Left ventricle myocardium inferior (tissue), 1 donor: ENCODE data around the gene TSPAN9. TPM values are rescaled to one million over a fixed set of nuclear protein-coding genes. Genes with fewer than 3 reads are reported as not detected.

Experiments used
- DNase-seq: peaks from one replicate; pipeline ENCODE4 v3.0.0-alpha.2; 2020
- H3K27ac ChIP-seq: fragments of 200-600 bp; replicated peaks from 2 replicates; pipeline ENCODE4 v1.8.0; 2021
- H3K27me3 ChIP-seq: fragments of 200-600 bp; 2 replicates; pipeline ENCODE4 v1.8.0; 2021; ENCODE audit warnings: low read depth
- H3K36me3 ChIP-seq: fragments of 200-600 bp; 2 replicates; pipeline ENCODE4 v1.8.0; 2021
- H3K4me1 ChIP-seq: fragments of 200-600 bp; 2 replicates; pipeline ENCODE4 v1.8.0; 2021
- H3K4me3 ChIP-seq: fragments of 200-600 bp; 2 replicates; pipeline ENCODE4 v1.8.0; 2021; ENCODE audit warnings: mild to moderate bottlenecking, moderate library complexity
- H3K9me3 ChIP-seq: fragments of 200-600 bp; replicated peaks from 2 replicates; pipeline ENCODE4 v1.8.0; 2021
- CTCF ChIP-seq: fragments of 200-600 bp; IDR thresholded peaks from 2 replicates; pipeline ENCODE4 v1.8.0; 2021; ENCODE audit warnings: antibody characterized with exemption, mild to moderate bottlenecking, borderline replicate concordance
- intact Hi-C: fragments of 100-400 bp; cut with micrococcal nuclease; formaldehyde crosslinking; loops from one replicate; pipeline ENCODE4 v1.11.0; 2022
- total RNA-seq: library from RNA; stranded (reverse); fragmentation: NEBNext Ultra II Directional; extraction: Animal tissue kit (Norgen Biotek cat#: 25700); gene quantifications from one replicate; pipeline ENCODE4 v1.2.1, GENCODE V29; 2021
- donor health status: DM: no; HTN: yes; CAD: no; lungs with severe emphysema.

Gene TSPAN9
- total RNA-seq, 1 donor from 2014 or later = 305 TPM

- no peak for DNase-seq
- H3K4me1 ChIP-seq = peaks cover 55% of the 10 kb centered on the region
- H3K27ac ChIP-seq = no peak overlapping the region
- no peak overlapping the region for H3K4me3 ChIP-seq
- no peaks in the 10 kb centered on the region for H3K27me3 ChIP-seq
- intact Hi-C loops = no loop called here
- H3K36me3 ChIP-seq = peaks cover 6% of the 10 kb centered on the region
- peaks cover 13% of the 10 kb centered on the region for H3K9me3 ChIP-seq
- no peak for TF ChIP-seq CTCF
Measured at GRCh38 chr12:3128498-3129293, 51.5 kb downstream of the TSPAN9 start.

GRCh38 chr12:3129301-3130056, 52.3 kb downstream of the TSPAN9 start:
- intact Hi-C loops = no loop called here
- no peaks in the 10 kb centered on the region for H3K27me3 ChIP-seq
- no peak for DNase-seq
- H3K4me1 ChIP-seq = peaks cover 55% of the 10 kb centered on the region
- peaks cover 9% of the 10 kb centered on the region for H3K9me3 ChIP-seq
- H3K27ac ChIP-seq = peak overlapping the region; percentile 87
- no peak for TF ChIP-seq CTCF
- H3K36me3 ChIP-seq = peaks cover 6% of the 10 kb centered on the region
- H3K4me3 ChIP-seq = peak overlapping the region; percentile 43

GRCh38 chr12:3130057-3130830, 53.1 kb downstream of the TSPAN9 start:
- intact Hi-C loops = no loop called here
- Histone ChIP-seq H3K36me3 (peaks cover 6% of the 10 kb centered on the region), H3K27ac (peak overlapping the region; percentile 87), H3K4me3 (peak overlapping the region; percentile 43), H3K4me1 (peaks cover 62% of the 10 kb centered on the region), H3K27me3 (no peaks in the 10 kb centered on the region), H3K9me3 (peaks cover under 1% of the 10 kb centered on the region)
- DNase-seq = peak; percentile 46
- no peak for TF ChIP-seq CTCF

GRCh38 chr12:3131129-3131528, 54.0 kb downstream of the TSPAN9 start:
- intact Hi-C loops = no loop called here

More at GRCh38 chr12:3131129-3131528, 54.0 kb downstream of the TSPAN9 start:
- H3K4me1 ChIP-seq = peaks cover 71% of the 10 kb centered on the region
- no peak for DNase-seq
- TF ChIP-seq CTCF = no peak
- no peak overlapping the region for H3K4me3 ChIP-seq
- H3K27me3 ChIP-seq = no peaks in the 10 kb centered on the region
- H3K36me3 ChIP-seq = peaks cover 6% of the 10 kb centered on the region
- H3K27ac ChIP-seq = peak overlapping the region; percentile 87
- no peaks in the 10 kb centered on the region for H3K9me3 ChIP-seq
